Stimulated activated CD4-positive, alpha-beta T cell treated with anti-CD3 and anti-CD28 coated beads, TNF-alpha, amount 100 ng/mL, for 48 hours (primary cell): ENCODE results near the gene CELF5.
"Not testable (repeated sequence)": the region's sequence is repeated elsewhere in the genome, so short reads cannot be mapped to it uniquely, and the experiment has no call there.

Experiments used
- DNase-seq, 3 donors: peaks; one replicate each; pipeline ENCODE4 v3.0.0-alpha.2; 2020; ENCODE audit warnings: low read depth in 3 of 3

CELF5 gene

GRCh38 chr19:3321696-3322095 is 97.2 kb downstream of the CELF5 start:
- no peak for DNase-seq

DNA sequence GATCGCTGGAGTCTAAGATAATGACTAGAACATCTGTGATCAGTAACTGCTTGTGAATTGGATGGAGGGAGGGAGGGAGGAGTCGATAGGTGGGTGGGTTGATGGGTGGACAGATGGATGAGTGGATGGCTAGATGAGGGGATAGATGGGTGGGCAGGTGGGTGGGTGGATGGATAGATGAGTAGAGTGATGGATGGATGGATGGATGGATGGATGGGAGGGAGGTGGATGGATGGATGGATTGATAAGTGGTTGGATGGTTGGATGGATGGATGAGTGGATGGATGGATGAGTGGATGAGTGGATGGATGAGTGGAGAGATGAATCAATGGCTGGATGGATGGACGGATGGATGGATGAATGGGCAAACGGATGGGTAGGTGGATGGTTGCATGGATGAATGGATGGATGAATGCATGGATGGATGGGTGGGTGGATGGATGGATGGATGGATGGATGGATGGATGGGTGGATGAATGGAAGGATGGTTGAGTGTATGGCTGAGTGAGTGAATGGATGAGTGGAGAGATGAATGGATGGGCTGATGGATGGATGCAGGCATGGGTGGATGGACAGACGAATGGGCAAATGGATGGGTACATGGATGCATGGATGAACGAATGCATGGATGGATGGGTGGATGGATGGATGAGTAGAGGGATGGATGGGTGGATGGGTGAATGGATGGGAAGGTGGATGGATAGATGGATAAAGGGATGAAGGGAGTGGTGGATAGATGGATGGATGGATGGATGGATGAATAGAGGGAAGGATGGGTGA is 97.9 kb downstream of the CELF5 start:
- no peak for DNase-seq

DNA sequence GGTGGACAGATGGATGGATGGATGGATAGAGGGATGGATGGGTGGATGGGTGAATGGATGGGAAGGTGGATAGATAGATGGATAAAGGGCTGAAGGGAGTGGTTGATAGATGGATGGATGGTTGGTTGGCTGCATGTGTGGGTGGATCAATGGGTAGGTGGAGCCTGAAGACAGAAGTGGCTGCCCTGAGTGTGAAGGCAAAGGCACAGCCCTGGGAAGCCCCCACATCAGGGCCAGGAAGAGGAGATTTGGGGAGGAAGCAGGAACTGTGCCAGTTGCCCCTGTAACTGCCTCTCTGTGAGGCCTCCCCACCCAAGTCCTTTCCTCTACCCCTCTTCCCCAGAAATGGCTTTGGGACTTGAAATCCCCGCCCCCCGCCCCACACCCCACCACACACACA is 98.6 kb downstream of the CELF5 start:
- no peak for DNase-seq

- no peak for DNase-seq
These were observed 99.2 kb downstream of the CELF5 start for GRCh38 chr19:3323658-3324057.

GRCh38 chr19:3324405-3324856 is 100.0 kb downstream of the CELF5 start:
- DNase-seq: peak; percentile 65 to 84 (median 71)

GRCh38 chr19:3325451-3325850 is 101.0 kb downstream of the CELF5 start:
- no peak for DNase-seq

GRCh38 chr19:3328743-3329142 is 104.3 kb downstream of the CELF5 start:
- DNase-seq: no peak

DNA sequence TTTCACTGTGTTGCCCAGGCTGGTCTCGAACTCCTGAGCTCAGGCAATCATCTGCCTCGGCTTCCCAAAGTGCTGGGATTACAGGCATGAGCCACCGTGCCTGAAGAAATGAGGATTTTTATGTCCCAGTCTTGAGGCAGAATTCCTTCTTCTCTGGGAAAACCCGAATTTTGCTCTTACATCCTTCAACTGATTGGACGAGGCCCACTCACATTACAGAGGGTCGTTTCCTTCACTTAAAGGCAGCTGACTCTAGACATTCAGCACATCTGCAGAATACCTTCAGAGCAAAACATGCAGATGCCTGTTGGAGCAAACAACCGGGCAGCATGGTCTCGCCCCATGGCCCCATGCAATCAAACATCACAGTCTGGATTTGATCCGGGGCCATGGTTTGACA is 105.6 kb downstream of the CELF5 start:
- no peak for DNase-seq

GRCh38 chr19:3332232-3332631 is 107.8 kb downstream of the CELF5 start:
- DNase-seq: not testable (repeated sequence)

- no peak for DNase-seq
These were observed 108.6 kb downstream of the CELF5 start for GRCh38 chr19:3333020-3333583.

- no peak for DNase-seq
These were observed 109.2 kb downstream of the CELF5 start for GRCh38 chr19:3333662-3334061.

- not testable (repeated sequence) for DNase-seq
These were observed 110.4 kb downstream of the CELF5 start for GRCh38 chr19:3334749-3335430.

DNA sequence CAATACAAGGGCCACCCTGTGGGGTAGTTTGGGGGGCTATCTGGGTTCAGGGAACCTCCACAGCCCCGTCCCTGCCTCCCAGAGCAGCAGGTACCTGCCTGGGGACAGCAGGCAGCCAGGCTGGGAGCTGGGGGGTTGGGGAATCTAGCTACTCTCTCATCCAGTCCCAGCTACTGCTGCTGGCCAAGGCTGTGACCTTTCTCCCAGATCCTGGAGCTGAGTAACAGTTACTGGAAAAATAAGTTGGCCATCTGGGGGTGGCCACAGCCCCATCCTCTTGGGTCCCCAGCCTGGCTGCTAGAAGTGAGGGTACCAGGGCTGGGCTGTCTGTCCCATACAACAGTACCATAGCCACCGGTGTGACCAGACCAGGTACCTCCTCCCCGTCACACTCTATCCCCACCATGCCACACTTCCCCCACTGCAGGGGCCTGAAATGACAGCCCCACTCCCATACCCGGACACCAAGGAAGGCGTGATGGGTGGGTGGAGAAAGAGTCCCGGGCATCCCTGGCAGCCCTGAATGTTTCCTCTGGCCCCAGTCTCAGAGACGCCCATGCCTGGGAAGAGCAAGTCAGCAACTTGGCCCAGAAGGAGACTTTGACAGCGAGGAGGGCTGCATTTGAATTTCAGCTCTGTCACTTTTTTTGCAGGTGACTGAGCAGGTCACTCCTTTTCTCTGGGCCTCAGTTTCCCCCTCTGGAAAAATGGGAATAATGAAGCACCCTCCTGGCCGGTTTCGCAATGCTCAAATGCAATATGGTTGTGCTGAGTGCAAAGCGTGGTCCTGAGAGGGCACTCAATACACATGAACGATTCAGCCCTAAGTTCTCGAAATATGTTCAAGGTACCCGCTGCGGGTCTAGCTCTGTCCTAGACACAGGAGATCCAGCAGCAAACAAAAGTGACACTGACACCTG is 111.2 kb downstream of the CELF5 start:
- DNase-seq: no peak

- DNase-seq: no peak
These were observed 111.9 kb downstream of the CELF5 start for GRCh38 chr19:3336351-3336679.

DNA sequence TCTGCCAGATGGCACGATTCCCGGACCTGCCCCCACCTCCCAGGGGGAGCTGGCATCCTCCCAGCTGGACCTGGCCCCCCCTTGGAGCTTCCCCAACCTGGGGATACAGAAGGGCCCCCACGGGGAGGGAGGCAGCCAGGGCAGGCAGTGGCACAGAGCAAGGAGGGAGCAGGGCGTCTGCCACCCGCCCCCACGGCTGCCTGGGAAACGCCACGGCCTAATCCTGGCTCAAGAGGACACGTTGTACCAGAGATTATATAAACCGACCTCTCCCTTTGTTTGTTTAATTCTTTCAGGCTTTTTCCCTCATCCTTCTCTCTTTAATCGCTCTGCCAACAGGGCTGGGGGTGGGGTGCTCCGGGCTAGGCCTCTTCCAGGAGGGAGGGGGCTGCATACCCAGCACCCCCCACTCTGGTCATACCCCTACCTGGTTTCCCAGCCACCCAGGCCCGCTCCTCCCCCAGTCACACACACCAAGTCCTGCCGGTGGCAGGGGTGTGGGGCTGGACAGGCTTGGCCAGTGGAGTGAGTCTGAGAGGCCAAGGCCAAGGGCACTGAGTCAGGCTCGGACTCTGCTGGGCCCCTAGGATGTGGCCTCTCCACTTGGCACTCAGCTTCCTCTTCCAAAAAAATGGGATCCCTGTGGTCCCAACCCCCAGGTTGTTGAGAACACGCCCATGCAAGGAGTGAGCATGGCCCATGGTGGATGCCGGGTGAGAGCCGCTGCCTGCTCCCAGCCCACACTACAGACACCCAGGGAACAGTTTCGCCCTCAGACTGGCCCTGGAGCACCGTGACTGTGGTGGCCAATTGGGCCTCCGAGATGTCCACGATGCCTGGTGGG is 112.4 kb downstream of the CELF5 start:
- no peak for DNase-seq

- no peak for DNase-seq
These were observed 114.2 kb downstream of the CELF5 start for GRCh38 chr19:3338541-3339181.

- DNase-seq: no peak
These were observed 115.9 kb downstream of the CELF5 start for GRCh38 chr19:3340340-3340739.

GRCh38 chr19:3342246-3342645 is 117.8 kb downstream of the CELF5 start:
- no peak for DNase-seq

GRCh38 chr19:3342962-3343361 is 118.5 kb downstream of the CELF5 start:
- not testable (repeated sequence) for DNase-seq
